Measurements from ENCODE around the gene CTCF. TPM values are rescaled to one million over a fixed set of nuclear protein-coding genes. Genes with fewer than 3 reads are reported as not detected.
"Not testable (repeated sequence)": the region's sequence is repeated elsewhere in the genome, so short reads cannot be mapped to it uniquely, and the experiment has no call there.

CTCF gene
- 10 to 100 TPM; 22.7 to 25.7 TPM for total RNA-seq
- long read RNA-seq, partial matches to known transcripts = 3 of 6 reads
- long read RNA-seq, other reads (novel, unspliced or antisense) = 1 of 6 reads

GRCh38 chr16:67562526-67562917, at the start of gene CTCF:
CTCF (plus strand) TSS chr16:67562526; CDS start chr16:67610833, 48,307 bp downstream.
- peak; percentile 52 to 79 for ATAC-seq
- intact Hi-C loops (cut with DNase I) = loop anchor here in 1 of 2 donors (2.0 to 5.0 kb wide), 3 partner anchors 34 to 80 kb away; partner anchors contain the start of gene RIPOR1
- DNase-seq = peak; percentile 85

GRCh38 chr16:67513892-67514291, 48.4 kb upstream of the CTCF start:
- DNase-seq, ATAC-seq: not testable (repeated sequence)
- intact Hi-C loops (cut with DNase I) = loop anchor here in 1 of 2 donors (2.0 kb wide), 1 partner anchor 19 kb away; no protein-coding TSS in a partner anchor

GRCh38 chr16:67514382-67514828, 47.9 kb upstream of the CTCF start:
- intact Hi-C loops (cut with DNase I) = loop anchor here in 1 of 2 donors (2.0 kb wide), 1 partner anchor 20 kb away; no protein-coding TSS in a partner anchor
- peak; percentile 65 to 68 for ATAC-seq
- peak; percentile 88 for DNase-seq

- intact Hi-C loops (cut with DNase I) = no loop called here
- ATAC-seq (no peak), DNase-seq (no peak)
These were observed 45.8 kb upstream of the CTCF start for GRCh38 chr16:67516296-67517154.

GRCh38 chr16:67517155-67517445, 45.2 kb upstream of the CTCF start:
- DNase-seq = no peak
- intact Hi-C loops (cut with DNase I) = no loop called here
- ATAC-seq = no peak

GRCh38 chr16:67517661-67518423, 44.5 kb upstream of the CTCF start:
- intact Hi-C loops (cut with DNase I) = no loop called here
- no peak for DNase-seq
- ATAC-seq = no peak

DNA sequence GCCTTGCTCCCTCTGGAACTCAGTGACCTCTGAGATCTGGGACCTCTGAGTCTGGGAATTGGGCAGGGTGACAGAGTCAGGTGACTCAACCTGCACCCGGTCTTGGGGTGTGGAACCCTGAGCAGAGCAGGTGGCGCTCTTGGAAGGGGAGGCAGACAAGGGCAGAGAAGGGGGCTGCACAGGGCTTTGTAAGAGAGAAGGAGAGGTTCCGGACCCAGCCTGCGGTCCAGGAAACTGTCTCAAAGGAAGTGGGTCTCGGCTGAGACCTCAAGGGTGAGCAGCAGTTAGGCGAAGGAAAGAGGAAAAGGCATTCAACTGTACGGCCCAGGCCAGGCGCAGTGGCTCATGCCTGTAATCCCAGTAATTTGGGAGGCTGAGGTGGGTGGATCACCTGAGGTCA, 43.6 kb upstream of the CTCF start:
- DNase-seq (no peak), ATAC-seq (no peak)
- intact Hi-C loops (cut with DNase I) = no loop called here

DNA sequence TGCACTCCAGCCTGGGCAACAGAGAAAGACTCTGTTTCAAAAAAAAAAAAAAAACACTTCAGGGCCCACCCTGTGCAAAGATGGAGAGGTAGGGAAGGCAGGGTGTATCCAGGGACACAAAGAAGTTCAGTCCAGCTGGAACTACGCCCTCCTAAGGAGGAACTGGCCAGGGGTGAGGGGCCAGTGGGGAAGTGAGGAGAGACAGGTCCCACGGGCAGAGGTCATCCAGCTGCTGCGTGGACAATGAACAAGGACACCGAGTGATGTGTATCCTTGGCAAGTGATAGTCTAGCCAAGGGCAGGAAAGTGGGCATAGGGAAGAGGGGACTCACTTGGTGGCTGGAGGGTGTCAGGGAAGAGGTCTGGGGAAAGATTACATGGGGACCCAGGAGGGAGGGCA, 43.1 kb upstream of the CTCF start:
- intact Hi-C loops (cut with DNase I) = no loop called here
- ATAC-seq (no peak), DNase-seq (no peak)

DNA sequence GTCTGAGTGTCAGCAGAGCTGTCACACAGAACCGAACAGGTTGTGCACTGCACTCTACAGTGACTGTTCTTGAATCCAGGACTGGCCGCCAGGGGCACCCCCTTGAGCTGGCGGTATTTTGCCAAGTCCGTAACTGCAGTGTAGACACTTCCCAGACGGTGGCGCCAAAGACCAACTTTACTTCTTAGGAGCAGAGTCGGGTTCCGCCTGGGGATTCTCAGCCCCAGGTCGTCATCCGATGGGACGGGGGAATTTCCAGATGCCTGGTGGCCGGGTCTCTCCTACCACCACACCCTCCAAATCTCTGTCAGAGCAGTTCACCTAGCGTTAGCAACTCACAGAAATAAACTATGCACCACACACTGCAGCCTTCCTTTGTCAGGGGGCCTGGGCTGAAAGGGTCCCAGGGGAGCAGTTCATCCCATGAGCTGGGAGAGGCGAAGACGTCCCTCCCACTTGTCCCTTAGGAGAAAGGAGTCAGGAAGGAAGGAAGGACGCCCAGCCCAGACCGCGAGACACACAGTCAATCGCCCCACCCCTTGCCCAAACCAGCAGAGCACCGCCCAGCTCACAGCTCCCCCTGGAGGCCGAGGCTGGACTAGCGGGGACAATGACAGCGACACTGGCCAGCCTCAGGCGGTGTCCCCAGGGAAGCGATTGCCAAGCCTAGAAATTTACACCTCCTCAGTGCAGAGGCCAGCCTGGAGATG, 41.1 kb upstream of the CTCF start:
- intact Hi-C loops (cut with DNase I) = loop anchor here (2.0 to 10.0 kb wide), 4 partner anchors 42 to 148 kb away; partner anchors contain the start of genes ACD (in 1 of the 2), C16orf86 (in 1 of the 2), CTCF (in 1 of the 2) and ENKD1 (in 1 of the 2)
- ATAC-seq (peak; percentile 92 to 94), DNase-seq (peak; percentile 95)

DNA sequence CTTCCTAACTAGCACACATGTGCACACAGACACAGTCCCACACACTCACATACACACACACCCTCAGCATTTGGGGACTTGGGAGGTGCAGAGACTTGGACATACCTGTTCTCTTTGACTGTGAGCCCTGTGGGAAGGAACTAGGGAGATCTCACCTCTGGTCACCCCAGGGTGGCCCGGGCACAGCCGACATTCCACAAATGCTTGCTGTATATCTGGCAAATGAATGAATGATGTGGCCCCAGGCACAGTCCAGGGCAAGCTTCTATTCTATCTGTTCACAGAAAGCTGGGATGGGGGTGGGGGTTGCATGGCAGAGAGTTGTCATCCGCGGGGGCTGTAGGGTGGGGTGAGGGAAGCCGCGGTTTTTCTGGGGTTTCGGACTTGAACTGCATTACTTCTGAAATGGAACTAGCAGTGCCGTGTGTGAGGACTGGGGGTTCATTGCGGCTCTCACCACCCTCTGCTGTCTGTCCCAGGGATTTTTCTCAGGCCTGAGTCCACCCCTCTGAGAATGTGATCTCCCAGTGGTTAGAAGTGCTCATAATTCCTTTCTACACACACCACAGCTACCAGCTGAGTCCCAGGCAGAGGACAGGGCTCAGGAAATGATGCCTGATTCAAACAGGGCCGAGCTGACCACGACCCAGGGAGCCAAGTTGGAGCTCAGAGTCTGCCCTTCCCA, 37.0 kb upstream of the CTCF start:
- DNase-seq (no peak), ATAC-seq (no peak)
- intact Hi-C loops (cut with DNase I) = loop anchor here in 1 of 2 donors (10.0 kb wide), 1 partner anchor 139 kb away; the partner anchor contains the start of genes ACD, C16orf86, ENKD1 and PARD6A

DNA sequence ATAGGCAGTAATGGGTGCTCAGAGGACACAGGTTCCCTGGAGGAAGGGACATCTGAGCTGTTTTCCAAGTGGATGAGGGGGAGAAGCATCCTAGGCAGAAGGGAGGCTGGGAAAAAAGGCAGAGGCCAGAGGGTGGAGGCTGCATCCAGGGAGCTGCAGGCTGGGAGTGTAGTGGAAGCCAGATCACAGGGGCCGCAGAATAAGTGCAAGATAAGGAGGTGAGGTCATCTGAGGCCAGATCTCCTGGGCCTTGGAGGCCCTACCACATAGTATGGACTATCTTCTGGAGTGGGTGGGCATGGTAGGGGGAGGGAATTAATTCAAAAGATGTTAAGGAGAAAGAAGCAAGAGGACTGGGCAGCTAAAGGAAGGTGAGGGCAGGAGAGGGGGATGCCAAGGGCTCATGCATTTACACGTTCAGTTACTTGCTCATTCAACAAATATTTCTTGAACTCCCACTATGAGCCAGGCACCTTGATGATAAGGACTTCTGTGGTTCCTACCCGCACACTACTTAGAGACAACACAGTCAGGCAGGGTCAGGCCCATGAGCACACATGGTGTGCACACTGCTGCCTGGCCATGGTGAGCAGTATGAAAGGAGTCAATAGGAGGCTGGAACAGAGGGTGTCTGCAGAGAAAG, 36.1 kb upstream of the CTCF start:
- no peak for DNase-seq
- no peak for ATAC-seq
- intact Hi-C loops (cut with DNase I) = loop anchor here in 1 of 2 donors (10.0 kb wide), 1 partner anchor 139 kb away; the partner anchor contains the start of genes ACD, C16orf86, ENKD1 and PARD6A

- intact Hi-C loops (cut with DNase I) = loop anchor here (2.0 to 10.0 kb wide), 2 partner anchors 34 to 136 kb away; partner anchors contain the start of genes ACD (in 1 of the 2), C16orf86 (in 1 of the 2), CTCF (in 1 of the 2) and ENKD1 (in 1 of the 2)
- DNase-seq (peak; percentile 79), ATAC-seq (peak; percentile 60 to 76)
These were observed 34.0 kb upstream of the CTCF start, which contains the start of gene RIPOR1 for GRCh38 chr16:67528222-67528869. RIPOR1 (plus strand) TSS chr16:67528829; CDS start chr16:67538447, 9,618 bp downstream.

DNA sequence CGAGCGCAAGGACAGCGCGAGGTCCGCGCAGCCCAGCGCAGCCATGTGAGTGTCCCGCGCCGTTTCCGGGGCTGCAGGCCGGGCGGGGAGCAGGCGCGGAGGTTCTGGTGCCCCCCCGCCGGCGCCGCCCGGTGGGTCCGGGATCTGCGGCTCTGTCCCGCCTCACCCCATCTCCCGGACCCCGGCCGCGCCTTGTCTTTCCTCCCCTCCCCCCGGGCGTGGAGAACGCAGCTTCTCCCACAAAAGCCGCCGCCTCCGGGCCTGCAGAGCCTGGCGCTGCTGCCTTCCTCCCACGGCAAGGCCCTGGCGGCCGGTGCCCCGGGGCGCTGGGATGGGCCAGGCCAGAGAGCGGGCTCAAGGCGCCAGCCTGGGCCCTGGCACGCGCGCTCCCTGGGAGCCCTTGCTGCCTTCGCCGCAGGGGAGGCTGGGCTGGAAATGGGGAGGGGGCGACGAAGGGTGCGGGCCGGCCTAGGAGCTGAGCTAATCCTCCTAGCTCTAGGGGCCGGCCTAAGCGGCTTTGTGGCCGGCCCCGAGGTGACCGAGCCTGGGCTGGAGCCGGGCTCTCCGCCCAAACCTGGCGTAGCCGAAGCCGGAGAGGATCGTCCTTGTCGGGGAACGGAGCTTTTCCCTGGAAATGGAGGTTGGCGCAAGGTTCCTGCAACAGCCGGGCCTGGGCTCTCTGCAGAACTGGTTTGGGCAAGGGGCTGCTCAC, 33.3 kb upstream of the CTCF start:
- intact Hi-C loops (cut with DNase I) = loop anchor here (2.0 to 10.0 kb wide), 2 partner anchors 34 to 136 kb away; partner anchors contain the start of genes ACD (in 1 of the 2), C16orf86 (in 1 of the 2), CTCF (in 1 of the 2) and ENKD1 (in 1 of the 2)
- ATAC-seq (peak; percentile 39 to 45), DNase-seq (peak; percentile 67)

DNA sequence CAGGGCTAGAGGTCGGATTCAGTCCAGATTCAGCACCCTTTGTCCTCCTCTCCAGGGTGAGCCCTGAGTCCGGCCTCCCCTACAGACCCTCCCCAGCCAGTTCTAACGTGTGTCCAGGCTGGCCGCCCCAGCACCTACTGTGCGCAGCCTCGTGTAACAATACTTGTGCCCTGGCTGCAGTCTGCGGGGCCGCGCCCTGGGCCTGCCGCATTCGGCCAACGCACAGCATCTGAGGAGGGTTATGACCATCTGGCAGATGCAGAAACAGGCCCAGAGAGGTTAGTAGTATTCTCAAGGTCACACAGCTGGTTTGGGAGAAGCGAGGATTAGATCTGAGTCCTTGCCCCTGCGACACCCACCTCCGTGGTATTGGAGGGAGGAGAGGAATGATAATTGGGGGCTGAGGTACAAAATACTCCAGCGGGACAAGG, 32.7 kb upstream of the CTCF start:
- peak; percentile 2 to 17 for ATAC-seq
- DNase-seq = no peak
- intact Hi-C loops (cut with DNase I) = loop anchor here (2.0 to 10.0 kb wide), 2 partner anchors 33 to 135 kb away; partner anchors contain the start of genes ACD (in 1 of the 2), C16orf86 (in 1 of the 2), CTCF (in 1 of the 2) and ENKD1 (in 1 of the 2)

DNA sequence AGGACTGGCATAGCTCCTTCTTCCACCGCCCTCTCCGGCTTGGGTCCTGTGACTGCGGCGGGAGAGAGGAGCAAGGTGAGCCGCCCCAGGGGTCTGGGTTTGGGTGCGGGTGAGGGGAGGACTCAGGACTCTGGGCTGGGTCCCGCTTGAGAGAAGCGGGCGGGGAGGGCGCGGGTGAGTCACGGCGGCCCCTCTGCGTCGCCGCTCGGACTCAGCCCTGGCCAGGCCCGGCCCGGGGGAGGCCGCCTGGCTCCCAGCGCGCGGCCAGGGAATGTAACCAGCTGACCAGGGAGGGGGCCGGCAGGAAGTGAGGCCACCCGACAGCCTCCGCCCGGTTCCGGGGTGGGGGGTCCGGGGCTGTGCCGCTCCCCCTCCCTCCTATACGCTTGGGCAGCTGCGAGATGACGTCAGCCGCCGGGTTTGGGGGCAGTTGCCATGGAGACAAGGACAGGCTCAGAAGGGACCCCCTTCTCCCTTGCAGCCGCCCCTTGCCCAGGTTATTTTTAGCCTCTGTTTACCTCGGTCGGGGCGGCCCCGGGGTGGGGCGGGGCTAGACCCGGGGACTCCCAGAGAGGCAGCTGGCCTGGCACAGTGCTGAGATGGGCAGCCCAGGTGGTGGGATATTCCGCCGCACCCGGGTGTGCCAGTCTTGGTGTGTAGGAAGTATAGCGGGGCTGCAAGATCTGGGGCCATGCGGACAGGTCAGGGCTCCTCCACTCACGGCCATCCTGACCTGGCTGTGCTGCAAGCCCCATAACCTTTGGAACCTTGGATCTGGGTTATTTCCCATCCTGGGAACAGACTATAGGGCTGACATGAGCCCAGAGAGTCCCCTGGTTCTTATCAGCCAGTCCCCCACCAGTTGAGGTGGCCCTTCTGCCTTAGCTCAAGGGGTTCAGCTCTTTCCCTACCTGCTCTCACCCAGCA, 32.0 kb upstream of the CTCF start:
- intact Hi-C loops (cut with DNase I) = no loop called here
- peak; percentile 87 for DNase-seq
- peak; percentile 81 to 84 for ATAC-seq
